SK-N-SH treated with all-trans-retinoic acid at 6 μM for 48 hours (cell line): ENCODE measurements around the gene EHBP1.

ENCODE experiments used
- ATAC-seq: fragments of 200-7000 bp; cut with Tn5 transposase; 3 replicates; pipeline ENCODE4 v1.9.1; 2020; ENCODE audit warnings: mild to moderate bottlenecking, moderate library complexity
- ARNTL ChIP-seq: fragments of 450-650 bp; formaldehyde crosslinking; IDR thresholded peaks from 2 replicates; pipeline ENCODE4 v1.5.0; 2020; ENCODE audit warnings: low read depth, mild to moderate bottlenecking, moderate library complexity, borderline replicate concordance
- CREB5 ChIP-seq: fragments of 250-450 bp; sonication (Bioruptor Pico); IDR thresholded peaks from 2 replicates; pipeline ENCODE4 v1.5.1; 2020; ENCODE audit warnings: low read depth, mild to moderate bottlenecking, moderate library complexity
- CSDC2 ChIP-seq: fragments of 250-450 bp; sonication (Bioruptor Pico); IDR thresholded peaks from 2 replicates; pipeline ENCODE4 v1.5.0; 2020; ENCODE audit warnings: mild to moderate bottlenecking, moderate library complexity
- CSRNP3 ChIP-seq: fragments of 250-450 bp; sonication (Bioruptor Pico); IDR thresholded peaks from 2 replicates; pipeline ENCODE4 v1.5.1; 2021; ENCODE audit warnings: mild to moderate bottlenecking, moderate library complexity
- ESRRG ChIP-seq: fragments of 250-450 bp; sonication (Bioruptor Pico); IDR thresholded peaks from 2 replicates; pipeline ENCODE4 v1.6.1; 2021; ENCODE audit warnings: mild to moderate bottlenecking
- GLIS3 ChIP-seq: fragments of 250-450 bp; sonication (Bioruptor Pico); IDR thresholded peaks from 2 replicates; pipeline ENCODE4 v1.5.0; 2020; ENCODE audit warnings: mild to moderate bottlenecking, moderate library complexity
- ISL1 ChIP-seq: fragments of 250-450 bp; sonication (Bioruptor Pico); IDR thresholded peaks from 2 replicates; pipeline ENCODE4 v2.1.2; 2022; ENCODE audit warnings: mild to moderate bottlenecking, moderate library complexity
- OSR1 ChIP-seq: fragments of 250-450 bp; sonication (Bioruptor Pico); IDR thresholded peaks from 2 replicates; pipeline ENCODE4 v1.8.0; 2022; ENCODE audit warnings: moderate library complexity, mild to moderate bottlenecking, inconsistent platforms
- PATZ1 ChIP-seq: fragments of 250-450 bp; sonication (Bioruptor Pico); IDR thresholded peaks from 2 replicates; pipeline ENCODE4 v1.8.0; 2020; ENCODE audit warnings: mild to moderate bottlenecking, moderate library complexity, borderline replicate concordance
- POU6F1 ChIP-seq: fragments of 250-450 bp; sonication (Bioruptor Pico); IDR thresholded peaks from 2 replicates; pipeline ENCODE4 v1.8.0; 2021; ENCODE audit warnings: low read depth, mild to moderate bottlenecking, moderate library complexity, borderline replicate concordance
- PPARA ChIP-seq: fragments of 250-450 bp; sonication (Bioruptor Pico); IDR thresholded peaks from 2 replicates; pipeline ENCODE4 v1.5.0; 2020; ENCODE audit warnings: mild to moderate bottlenecking, borderline replicate concordance
- RARB ChIP-seq: fragments of 250-450 bp; sonication (Bioruptor Pico); IDR thresholded peaks from 2 replicates; pipeline ENCODE4 v1.8.0; 2021; ENCODE audit warnings: mild to moderate bottlenecking, moderate library complexity
- SNAI2 ChIP-seq: fragments of 250-450 bp; sonication (Bioruptor Pico); IDR thresholded peaks from 2 replicates; pipeline ENCODE4 v1.5.0; 2020; ENCODE audit warnings: mild to moderate bottlenecking, moderate library complexity
- TCF4 ChIP-seq: fragments of 250-450 bp; sonication (Bioruptor Pico); IDR thresholded peaks from 2 replicates; pipeline ENCODE4 v1.8.0; 2021; ENCODE audit warnings: mild to moderate bottlenecking, moderate library complexity, borderline replicate concordance
- TOX ChIP-seq: fragments of 250-450 bp; sonication (Bioruptor Pico); IDR thresholded peaks from 2 replicates; pipeline ENCODE4 v1.8.0; 2021; ENCODE audit warnings: mild to moderate bottlenecking, moderate library complexity, borderline replicate concordance
- ZC3H10 ChIP-seq: fragments of 250-450 bp; sonication (Bioruptor Pico); IDR thresholded peaks from 2 replicates; pipeline ENCODE4 v1.5.1; 2021; ENCODE audit warnings: mild to moderate bottlenecking, moderate library complexity
- ZFP3 ChIP-seq: fragments of 250-450 bp; sonication (Bioruptor Pico); IDR thresholded peaks from 2 replicates; pipeline ENCODE4 v1.5.0; 2020; ENCODE audit warnings: mild to moderate bottlenecking, moderate library complexity
- ZFP30 ChIP-seq: fragments of 450-650 bp; formaldehyde crosslinking; IDR thresholded peaks from 2 replicates; pipeline ENCODE4 v1.5.0; 2022; ENCODE audit warnings: mild to moderate bottlenecking, moderate library complexity
- ZNF565 ChIP-seq: fragments of 450-650 bp; formaldehyde crosslinking; conservative IDR thresholded peaks from 2 replicates; pipeline ENCODE4 v1.5.0; 2020; ENCODE audit warnings: low read depth, mild to moderate bottlenecking, moderate library complexity
- ZNF70 ChIP-seq: fragments of 450-650 bp; formaldehyde crosslinking; IDR thresholded peaks from 2 replicates; pipeline ENCODE4 v1.5.0; 2020; ENCODE audit warnings: mild to moderate bottlenecking, moderate library complexity
- ZNF8 ChIP-seq: fragments of 450-650 bp; formaldehyde crosslinking; IDR thresholded peaks from 2 replicates; pipeline ENCODE4 v1.5.0; 2020; ENCODE audit warnings: mild to moderate bottlenecking, moderate library complexity

The EHBP1 gene

GRCh38 chr2:62662554-62662953 lies 43.0 kb upstream of the EHBP1 start:
- no peak; the same call in 2 of the 3 replicates for ATAC-seq

GRCh38 chr2:62663411-62663810 lies 42.1 kb upstream of the EHBP1 start:
- TF ChIP-seq CREB5 (CRISPR knock-in tag) (no peak), ISL1 (CRISPR knock-in tag) (peak; percentile 83), SNAI2 (no peak), CSDC2 (CRISPR knock-in tag) (no peak), ZC3H10 (peak; percentile 19; the same call in 1 of the 2 replicates), ZNF8 (CRISPR knock-in tag) (no peak), RARB (peak; percentile 40; the same call in 1 of the 2 replicates), TOX (CRISPR knock-in tag) (peak; percentile 87), TCF4 (CRISPR knock-in tag) (peak; percentile 90)
- peak; percentile 88 for ATAC-seq

More at GRCh38 chr2:62662554-62662953, 43.0 kb upstream of the EHBP1 start:
- TF ChIP-seq GLIS3: no peak
- TF ChIP-seq ESRRG (CRISPR knock-in tag): no peak
- no peak for TF ChIP-seq OSR1 (CRISPR knock-in tag)
- TF ChIP-seq SNAI2: no peak
- TF ChIP-seq PATZ1 (CRISPR knock-in tag): no peak
- no peak for TF ChIP-seq CSRNP3
- no peak for TF ChIP-seq CREB5 (CRISPR knock-in tag)
- no peak for TF ChIP-seq ISL1 (CRISPR knock-in tag)
- no peak for TF ChIP-seq ARNTL (CRISPR knock-in tag)
- no peak for TF ChIP-seq ZNF70
- TF ChIP-seq TCF4 (CRISPR knock-in tag): no peak
- TF ChIP-seq POU6F1 (CRISPR knock-in tag): no peak
- no peak for TF ChIP-seq CSDC2 (CRISPR knock-in tag)
- no peak for TF ChIP-seq TOX (CRISPR knock-in tag)
- no peak for TF ChIP-seq ZFP30
- TF ChIP-seq RARB: no peak

GRCh38 chr2:62663920-62664795 lies 41.4 kb upstream of the EHBP1 start:
- ATAC-seq: peak; percentile 13
- TF ChIP-seq ZNF70: no peak
- TF ChIP-seq ARNTL (CRISPR knock-in tag): no peak
- TF ChIP-seq GLIS3: no peak

GRCh38 chr2:62665446-62665845 lies 40.1 kb upstream of the EHBP1 start:
- ATAC-seq: no peak
- TF ChIP-seq SNAI2 (no peak), OSR1 (CRISPR knock-in tag) (no peak), ZNF8 (CRISPR knock-in tag) (no peak), ISL1 (CRISPR knock-in tag) (no peak), CSRNP3 (no peak), ARNTL (CRISPR knock-in tag) (no peak), ZFP30 (no peak), ZFP3 (CRISPR knock-in tag) (no peak), CSDC2 (CRISPR knock-in tag) (no peak), GLIS3 (no peak), ZNF70 (no peak), ZC3H10 (no peak), TCF4 (CRISPR knock-in tag) (no peak), PPARA (CRISPR knock-in tag) (no peak), PATZ1 (CRISPR knock-in tag) (no peak), ZNF565 (CRISPR knock-in tag) (no peak)
